CD4-positive, alpha-beta T cell treated with Interleukin-6 for 4 hours (primary cell): ENCODE results near the gene P2RX4.
"Not testable (repeated sequence)": the region's sequence is repeated elsewhere in the genome, so short reads cannot be mapped to it uniquely, and the experiment has no call there.

Experiments
- DNase-seq: peaks from one replicate; pipeline ENCODE4 v3.0.0-alpha.2; 2020; ENCODE audit warnings: mixed read lengths

Gene P2RX4

DNA sequence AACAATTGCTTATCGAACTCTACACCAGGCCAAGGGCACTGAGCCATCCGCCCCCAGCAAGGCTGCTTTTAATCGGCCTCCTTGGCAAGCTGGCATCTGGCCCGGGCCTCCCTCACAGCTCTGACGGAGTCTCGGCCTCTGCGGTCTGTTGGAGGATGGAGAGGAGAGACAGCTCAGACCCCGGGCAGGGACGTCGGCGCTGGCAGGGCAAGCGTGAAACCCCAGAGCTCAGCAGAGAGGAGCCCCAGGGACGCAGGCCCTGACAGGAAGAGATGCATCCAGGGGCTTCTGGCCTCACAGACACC is 69.1 kb downstream of the P2RX4 start:
- no peak for DNase-seq

DNA sequence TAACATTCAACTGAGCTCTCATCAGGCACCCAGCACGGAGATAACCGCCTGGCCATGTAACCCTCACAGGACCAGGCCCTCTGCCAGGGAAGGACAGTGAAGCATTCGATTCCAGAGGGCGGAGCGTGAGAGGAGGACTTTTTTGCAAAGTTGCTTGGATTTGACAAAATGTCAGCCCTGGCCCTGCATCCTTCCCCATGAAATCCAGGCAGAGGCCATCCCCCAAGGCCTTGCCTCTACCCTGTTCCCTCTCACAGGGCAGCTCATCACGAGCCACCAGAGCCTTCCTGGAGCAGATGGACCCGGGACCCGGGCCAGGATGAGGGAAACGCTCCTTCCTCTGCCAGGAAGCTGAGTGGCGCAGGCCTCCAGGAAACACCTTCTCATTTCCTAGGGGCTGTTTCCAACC is 69.6 kb downstream of the P2RX4 start:
- no peak for DNase-seq

DNA sequence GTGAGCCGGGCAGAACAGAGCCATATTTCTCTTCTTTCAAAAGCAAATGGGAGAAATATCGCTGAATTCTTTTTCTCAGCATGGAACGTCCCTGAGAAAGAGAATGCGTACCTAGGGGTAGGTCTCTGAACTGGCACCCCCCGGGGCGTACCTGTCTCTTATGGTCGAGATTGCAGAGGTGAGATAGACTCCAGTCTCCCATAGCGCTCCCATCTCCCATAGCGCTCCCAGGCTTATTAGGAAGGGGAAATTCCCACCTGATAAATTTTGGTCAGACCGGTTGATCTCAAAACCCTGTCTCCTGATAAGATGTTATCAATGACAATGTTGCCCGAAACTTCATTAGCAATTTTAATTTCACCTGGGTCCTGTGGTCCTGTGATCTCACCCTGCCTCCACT is 70.6 kb downstream of the P2RX4 start:
- DNase-seq = not testable (repeated sequence)

DNA sequence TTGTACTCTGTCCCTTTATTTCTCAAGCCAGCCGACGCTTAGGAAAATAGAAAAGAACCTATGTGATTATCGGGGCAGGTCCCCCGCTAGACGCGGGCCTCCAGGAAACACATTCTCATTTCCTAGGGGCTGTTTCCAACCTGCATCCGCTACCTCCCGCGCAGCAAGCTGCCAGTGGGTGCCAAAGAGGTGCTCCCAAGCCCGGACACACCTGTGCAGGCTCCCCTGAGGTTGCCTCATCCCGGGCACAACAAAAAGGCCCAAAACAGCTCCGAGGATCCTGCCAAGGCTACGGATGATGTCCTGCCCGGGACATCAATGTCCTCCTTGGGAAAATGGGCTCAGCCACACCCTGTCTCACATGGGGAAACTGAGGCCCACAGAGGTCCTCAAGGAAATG is 71.2 kb downstream of the P2RX4 start:
- not testable (repeated sequence) for DNase-seq

DNA sequence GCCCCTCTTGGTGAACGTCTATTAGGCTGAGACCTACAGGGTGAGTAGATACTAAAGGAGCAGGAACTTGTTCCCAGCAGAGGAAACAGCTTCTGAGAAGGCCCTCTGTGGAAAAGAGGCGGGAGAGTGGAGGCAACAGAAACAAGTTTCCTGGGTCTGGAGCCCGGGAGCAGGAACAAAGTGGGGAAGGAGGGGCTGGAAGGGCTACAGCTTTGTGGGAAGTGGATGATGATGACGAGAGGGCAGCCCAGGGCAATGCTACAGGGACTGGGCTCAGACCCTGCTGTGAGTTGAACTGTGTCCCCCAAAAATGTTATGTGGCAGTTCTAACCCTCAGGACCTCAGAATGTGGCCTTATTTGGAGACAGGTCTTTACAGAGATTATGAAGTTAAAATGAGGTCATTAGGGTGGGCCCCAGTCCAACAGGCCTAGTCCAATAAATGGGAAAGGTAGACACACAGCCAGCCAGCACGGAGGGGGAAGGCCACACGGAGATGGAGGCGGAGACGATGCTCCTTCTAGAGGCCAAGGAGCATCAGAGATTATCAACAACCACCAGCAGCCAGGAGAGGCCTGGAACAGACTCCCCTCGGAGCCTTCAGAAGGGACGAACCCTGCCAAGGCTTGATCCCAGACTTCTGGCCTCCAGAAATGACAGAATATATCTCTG is 72.3 kb downstream of the P2RX4 start:
- DNase-seq = no peak

DNA sequence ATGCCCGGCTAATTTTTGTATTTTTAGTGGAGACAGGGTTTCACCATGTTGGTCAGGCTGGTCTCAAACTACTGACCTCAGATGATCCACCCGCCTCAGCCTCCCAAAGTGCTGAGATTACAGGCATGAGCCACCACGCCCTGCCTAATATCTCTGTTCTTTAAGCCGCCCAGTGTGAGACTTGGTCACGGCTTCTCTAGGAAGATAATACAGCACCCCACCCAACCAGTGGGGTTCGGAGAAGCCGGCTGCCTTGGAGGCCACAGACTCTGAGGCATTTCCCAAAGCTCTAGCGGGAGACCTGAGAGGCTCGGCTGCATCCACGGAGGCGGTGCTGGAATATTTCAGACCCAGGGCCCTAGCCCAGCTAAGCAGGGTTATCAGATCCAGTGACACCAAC is 73.0 kb downstream of the P2RX4 start:
- not testable (repeated sequence) for DNase-seq

DNA sequence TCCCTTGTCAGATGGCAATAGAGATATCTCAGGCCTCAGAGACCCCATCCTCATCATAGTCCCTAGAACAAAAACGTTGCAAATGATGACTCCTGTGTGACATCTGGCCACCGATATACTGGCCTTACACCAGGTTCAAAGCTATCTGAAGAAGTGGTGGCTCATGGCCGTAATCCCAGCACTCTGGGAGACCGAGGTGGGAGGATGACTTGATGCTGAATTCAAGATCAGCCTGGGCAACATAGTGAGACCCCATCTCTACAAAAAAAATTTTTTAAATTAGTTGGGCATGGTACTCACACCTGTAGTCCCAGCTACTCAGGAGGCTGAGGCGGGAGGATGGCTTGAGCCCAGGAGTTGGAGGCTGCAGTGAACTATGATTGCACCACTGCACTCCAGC is 73.5 kb downstream of the P2RX4 start:
- no peak for DNase-seq
